ENCODE data around the gene PUS1. TPM values are rescaled to one million over a fixed set of nuclear protein-coding genes. Genes with fewer than 3 reads are reported as not detected.

Gene PUS1
- total RNA-seq, 1 donor from 2014 or later: 7.7 TPM

DNA sequence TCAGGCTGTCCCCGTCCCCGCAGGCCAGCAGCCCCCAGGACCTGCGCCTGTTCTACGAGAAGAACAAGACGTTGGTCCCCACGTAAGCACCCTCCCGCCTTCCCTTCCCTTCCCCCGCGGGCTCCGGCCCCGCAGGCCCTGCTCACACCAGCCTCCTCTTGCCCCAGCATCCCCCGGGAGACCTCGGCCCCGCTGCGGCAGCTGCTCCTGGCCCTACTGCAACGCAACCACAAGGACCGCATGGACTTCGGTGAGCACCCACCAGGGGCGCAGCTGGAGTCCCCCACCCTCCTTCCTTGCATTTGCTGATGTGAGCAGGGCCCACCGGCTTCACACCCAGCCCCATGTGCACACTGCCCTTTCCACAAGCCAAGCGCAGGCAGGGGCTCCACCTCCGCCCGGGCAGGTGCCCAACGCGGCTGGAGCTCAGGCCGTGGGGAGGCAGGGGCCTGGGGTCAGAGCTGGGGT is 19.3 kb upstream of the PUS1 start:
- Histone ChIP-seq H3K4me3 (no peak overlapping the region), H3K9me3 (replicated peaks) (no peaks in the 10 kb centered on the region), H3K27ac (replicated peaks) (no peak overlapping the region), H3K36me3 (peaks cover 75% of the 10 kb centered on the region), H3K27me3 (ENCODE audit: low read depth) (no peaks in the 10 kb centered on the region), H3K4me1 (peaks cover 60% of the 10 kb centered on the region)
- TF ChIP-seq, protein P1, sequence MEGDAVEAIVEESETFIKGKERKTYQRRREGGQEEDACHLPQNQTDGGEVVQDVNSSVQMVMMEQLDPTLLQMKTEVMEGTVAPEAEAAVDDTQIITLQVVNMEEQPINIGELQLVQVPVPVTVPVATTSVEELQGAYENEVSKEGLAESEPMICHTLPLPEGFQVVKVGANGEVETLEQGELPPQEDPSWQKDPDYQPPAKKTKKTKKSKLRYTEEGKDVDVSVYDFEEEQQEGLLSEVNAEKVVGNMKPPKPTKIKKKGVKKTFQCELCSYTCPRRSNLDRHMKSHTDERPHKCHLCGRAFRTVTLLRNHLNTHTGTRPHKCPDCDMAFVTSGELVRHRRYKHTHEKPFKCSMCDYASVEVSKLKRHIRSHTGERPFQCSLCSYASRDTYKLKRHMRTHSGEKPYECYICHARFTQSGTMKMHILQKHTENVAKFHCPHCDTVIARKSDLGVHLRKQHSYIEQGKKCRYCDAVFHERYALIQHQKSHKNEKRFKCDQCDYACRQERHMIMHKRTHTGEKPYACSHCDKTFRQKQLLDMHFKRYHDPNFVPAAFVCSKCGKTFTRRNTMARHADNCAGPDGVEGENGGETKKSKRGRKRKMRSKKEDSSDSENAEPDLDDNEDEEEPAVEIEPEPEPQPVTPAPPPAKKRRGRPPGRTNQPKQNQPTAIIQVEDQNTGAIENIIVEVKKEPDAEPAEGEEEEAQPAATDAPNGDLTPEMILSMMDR (IDR thresholded peaks at IDR 0.05; ENCODE audit: borderline replicate concordance): no peak
- no peak for DNase-seq
- intact Hi-C loops (cut with micrococcal nuclease): no loop called here

GRCh38 chr12:131910302-131911027 is 18.6 kb upstream of the PUS1 start:
- Histone ChIP-seq H3K27ac (replicated peaks) (no peak overlapping the region), H3K9me3 (replicated peaks) (no peaks in the 10 kb centered on the region), H3K27me3 (ENCODE audit: low read depth) (no peaks in the 10 kb centered on the region), H3K36me3 (peaks cover 81% of the 10 kb centered on the region), H3K4me3 (no peak overlapping the region), H3K4me1 (peaks cover 53% of the 10 kb centered on the region)
- DNase-seq: no peak
- TF ChIP-seq, protein P1 (IDR thresholded peaks at IDR 0.05; ENCODE audit: borderline replicate concordance): no peak
- intact Hi-C loops (cut with micrococcal nuclease): no loop called here

DNA sequence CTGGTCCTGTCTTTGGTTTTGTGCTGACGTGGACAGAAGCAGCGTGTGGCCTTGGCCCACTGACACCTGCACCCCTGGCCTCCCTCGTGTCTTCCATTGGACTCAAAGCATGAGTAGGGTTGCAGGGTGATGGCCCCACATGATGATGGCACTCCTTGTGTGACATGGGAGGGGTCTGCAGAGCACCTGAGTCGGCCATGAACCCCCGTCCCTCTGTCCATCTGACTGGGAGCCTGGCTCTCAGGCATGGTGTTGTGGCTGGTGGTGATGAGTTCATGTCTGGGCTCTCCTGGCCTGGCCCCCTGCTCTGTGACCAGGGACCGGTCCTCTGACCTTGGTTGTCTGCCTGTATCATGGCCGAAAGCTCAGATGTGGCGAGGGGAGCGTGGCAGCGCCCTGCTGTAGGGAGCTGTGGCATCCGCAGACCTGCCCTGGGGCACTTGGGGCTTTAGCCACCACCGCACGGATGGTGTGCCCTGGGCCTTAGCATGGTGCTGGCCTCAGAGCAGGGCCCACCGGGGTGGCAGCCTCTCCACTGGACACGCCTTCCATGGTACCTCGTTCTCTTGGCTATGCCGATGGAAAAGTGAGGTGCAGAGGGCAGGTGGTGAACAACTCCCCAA is 17.9 kb upstream of the PUS1 start:
- DNase-seq: no peak
- H3K27ac ChIP-seq (replicated peaks): peak overlapping the region; percentile 83
- TF ChIP-seq, protein P1 (IDR thresholded peaks at IDR 0.05; ENCODE audit: borderline replicate concordance): no peak
- H3K9me3 ChIP-seq (replicated peaks): no peaks in the 10 kb centered on the region
- intact Hi-C loops (cut with micrococcal nuclease): no loop called here
- H3K4me1 ChIP-seq: peaks cover 46% of the 10 kb centered on the region
- H3K27me3 ChIP-seq (ENCODE audit: low read depth): no peaks in the 10 kb centered on the region
- H3K4me3 ChIP-seq: no peak overlapping the region
- peaks cover 88% of the 10 kb centered on the region for H3K36me3 ChIP-seq

- Histone ChIP-seq H3K27me3 (ENCODE audit: low read depth) (no peaks in the 10 kb centered on the region), H3K4me1 (peaks cover 40% of the 10 kb centered on the region), H3K4me3 (no peak overlapping the region), H3K36me3 (peaks cover 91% of the 10 kb centered on the region), H3K27ac (replicated peaks) (peak overlapping the region; percentile 83), H3K9me3 (replicated peaks) (no peaks in the 10 kb centered on the region)
- intact Hi-C loops (cut with micrococcal nuclease): no loop called here
- TF ChIP-seq, protein P1 (IDR thresholded peaks at IDR 0.05; ENCODE audit: borderline replicate concordance): no peak
- no peak for DNase-seq
These were observed 17.1 kb upstream of the PUS1 start for GRCh38 chr12:131911851-131912477.

DNA sequence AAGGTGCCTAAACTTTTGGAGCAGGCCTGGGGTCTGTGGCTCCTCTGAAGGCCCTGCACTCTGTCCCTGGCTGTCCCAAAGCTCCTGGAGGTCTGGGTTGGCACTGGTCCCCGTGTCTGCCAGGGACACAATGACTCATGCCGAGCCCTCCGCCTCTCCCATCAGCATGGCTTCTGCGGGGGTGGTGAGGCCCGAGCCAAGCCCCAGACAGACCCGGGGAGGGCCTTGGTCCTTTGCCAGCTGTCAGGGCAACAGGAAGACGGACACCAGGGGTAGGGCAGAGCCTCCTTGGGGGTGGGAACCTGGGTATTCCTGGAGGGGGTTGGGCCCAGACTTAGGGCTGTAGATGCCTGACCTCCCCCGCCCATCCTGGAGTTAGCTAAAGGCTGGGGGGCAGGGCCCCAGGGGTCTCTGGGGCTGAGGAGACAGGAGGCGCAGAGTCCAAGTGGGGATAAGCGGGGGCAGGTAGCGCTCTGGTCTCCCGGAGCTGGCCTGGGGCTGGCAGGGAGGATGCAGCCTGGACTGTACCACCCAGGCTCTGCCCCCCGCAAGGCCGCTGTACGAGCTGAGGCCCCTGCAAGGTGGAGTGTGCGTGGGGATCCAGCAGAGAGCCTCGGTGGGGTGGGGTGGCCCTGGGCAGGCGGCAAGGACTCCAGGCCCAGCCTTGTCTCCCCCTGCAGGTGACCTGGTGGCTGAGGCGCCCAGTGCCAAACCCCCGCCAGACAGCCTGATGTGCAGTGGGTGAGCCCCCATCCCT is 16.4 kb upstream of the PUS1 start:
- peak; percentile 91 for DNase-seq
- Histone ChIP-seq H3K4me3 (peak overlapping the region; percentile 11), H3K36me3 (peaks cover 89% of the 10 kb centered on the region), H3K27me3 (ENCODE audit: low read depth) (no peaks in the 10 kb centered on the region), H3K9me3 (replicated peaks) (no peaks in the 10 kb centered on the region), H3K27ac (replicated peaks) (peak overlapping the region; percentile 83), H3K4me1 (peaks cover 40% of the 10 kb centered on the region)
- intact Hi-C loops (cut with micrococcal nuclease): no loop called here
- TF ChIP-seq, protein P1 (IDR thresholded peaks at IDR 0.05; ENCODE audit: borderline replicate concordance): no peak

Data from left ventricle myocardium inferior (tissue), 1 donor.